Tibial nerve (tissue), 3 donors: Measurements from ENCODE around the gene TRAF3IP3.

Experiments
- EP300 ChIP-seq, 2 donors: sonication (generic); formaldehyde crosslinking; IDR thresholded peaks; one replicate each; pipeline ENCODE4 v1.6.1; 2017; ENCODE audit warnings: antibody characterized with exemption in 2 of 2, mild to moderate bottlenecking in 1 of 2
- POLR2A ChIP-seq, 2 donors: fragments of 450-650 bp; IDR thresholded peaks; one replicate each; pipeline ENCODE4 v1.6.1; 2017; ENCODE audit warnings: antibody characterized with exemption in 2 of 2, mild to moderate bottlenecking in 2 of 2, moderate library complexity in 2 of 2

GRCh38 chr1:209736490-209737117 is 19.2 kb upstream of the TRAF3IP3 start:
- TF ChIP-seq POLR2A (IDR thresholded peaks at IDR 0.05) (no peak), EP300 (IDR thresholded peaks at IDR 0.05) (no peak)
